ENCODE data around the gene GRN. TPM values are rescaled to one million over a fixed set of nuclear protein-coding genes. Genes with fewer than 3 reads are reported as not detected.
A peak's percentile ranks its signal among the peaks of the same experiment; 100 is the strongest.

The GRN gene
- total and polyA plus RNA-seq, 9 of the 15 experiments (the other 6 are each of a cell fraction or from before 2014, with no cell fraction given), result 5.4 to 75.3 (median 20.7) TPM

- TF ChIP-seq, protein P1, sequence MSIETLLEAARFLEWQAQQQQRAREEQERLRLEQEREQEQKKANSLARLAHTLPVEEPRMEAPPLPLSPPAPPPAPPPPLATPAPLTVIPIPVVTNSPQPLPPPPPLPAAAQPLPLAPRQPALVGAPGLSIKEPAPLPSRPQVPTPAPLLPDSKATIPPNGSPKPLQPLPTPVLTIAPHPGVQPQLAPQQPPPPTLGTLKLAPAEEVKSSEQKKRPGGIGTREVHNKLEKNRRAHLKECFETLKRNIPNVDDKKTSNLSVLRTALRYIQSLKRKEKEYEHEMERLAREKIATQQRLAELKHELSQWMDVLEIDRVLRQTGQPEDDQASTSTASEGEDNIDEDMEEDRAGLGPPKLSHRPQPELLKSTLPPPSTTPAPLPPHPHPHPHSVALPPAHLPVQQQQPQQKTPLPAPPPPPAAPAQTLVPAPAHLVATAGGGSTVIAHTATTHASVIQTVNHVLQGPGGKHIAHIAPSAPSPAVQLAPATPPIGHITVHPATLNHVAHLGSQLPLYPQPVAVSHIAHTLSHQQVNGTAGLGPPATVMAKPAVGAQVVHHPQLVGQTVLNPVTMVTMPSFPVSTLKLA (conservative IDR thresholded peaks at IDR 0.05), result no peak
- TF ChIP-seq IRF1 (CRISPR knock-in tag; IDR thresholded peaks at IDR 0.05; ENCODE audit: borderline replicate concordance) (no peak), NEUROD1 (IDR thresholded peaks at IDR 0.05; ENCODE audit: borderline replicate concordance, low read depth, low read length, partially characterized antibody) (no peak), ADNP (tag; IDR thresholded peaks at IDR 0.05) (no peak), PURB (CRISPR knock-in tag; IDR thresholded peaks at IDR 0.05; ENCODE audit: low read depth) (no peak), HNRNPL (IDR thresholded peaks at IDR 0.05; ENCODE audit: low read depth, low read length) (no peak), EP400 (IDR thresholded peaks at IDR 0.05) (no peak), SMARCA5 (IDR thresholded peaks at IDR 0.05) (no peak), CBX3 (IDR thresholded peaks at IDR 0.05; ENCODE audit: borderline replicate concordance in 1 of 2, low read length in 2 of 2) (no peak), ZNF263 (CRISPR knock-in tag; IDR thresholded peaks at IDR 0.05; ENCODE audit: borderline replicate concordance) (no peak), CCAR2 (IDR thresholded peaks at IDR 0.05; ENCODE audit: low read depth, low read length) (no peak), GATAD2B (IDR thresholded peaks at IDR 0.05; ENCODE audit: borderline replicate concordance) (peak; percentile 89), RBM15 (IDR thresholded peaks at IDR 0.05; ENCODE audit: insufficient read depth, low read length) (no peak), ZNF639 (CRISPR knock-in tag; conservative IDR thresholded peaks at IDR 0.05 in 1 of 2, IDR thresholded peaks at IDR 0.05 in 1 of 2) (0 out of 4 replicates have a peak, but pooled peaks of 1 of the 2 experiments have one; percentile 28), ZNF408 (CRISPR knock-in tag; IDR thresholded peaks at IDR 0.05; ENCODE audit: low read depth) (no peak)
- TF ChIP-seq, protein P2, sequence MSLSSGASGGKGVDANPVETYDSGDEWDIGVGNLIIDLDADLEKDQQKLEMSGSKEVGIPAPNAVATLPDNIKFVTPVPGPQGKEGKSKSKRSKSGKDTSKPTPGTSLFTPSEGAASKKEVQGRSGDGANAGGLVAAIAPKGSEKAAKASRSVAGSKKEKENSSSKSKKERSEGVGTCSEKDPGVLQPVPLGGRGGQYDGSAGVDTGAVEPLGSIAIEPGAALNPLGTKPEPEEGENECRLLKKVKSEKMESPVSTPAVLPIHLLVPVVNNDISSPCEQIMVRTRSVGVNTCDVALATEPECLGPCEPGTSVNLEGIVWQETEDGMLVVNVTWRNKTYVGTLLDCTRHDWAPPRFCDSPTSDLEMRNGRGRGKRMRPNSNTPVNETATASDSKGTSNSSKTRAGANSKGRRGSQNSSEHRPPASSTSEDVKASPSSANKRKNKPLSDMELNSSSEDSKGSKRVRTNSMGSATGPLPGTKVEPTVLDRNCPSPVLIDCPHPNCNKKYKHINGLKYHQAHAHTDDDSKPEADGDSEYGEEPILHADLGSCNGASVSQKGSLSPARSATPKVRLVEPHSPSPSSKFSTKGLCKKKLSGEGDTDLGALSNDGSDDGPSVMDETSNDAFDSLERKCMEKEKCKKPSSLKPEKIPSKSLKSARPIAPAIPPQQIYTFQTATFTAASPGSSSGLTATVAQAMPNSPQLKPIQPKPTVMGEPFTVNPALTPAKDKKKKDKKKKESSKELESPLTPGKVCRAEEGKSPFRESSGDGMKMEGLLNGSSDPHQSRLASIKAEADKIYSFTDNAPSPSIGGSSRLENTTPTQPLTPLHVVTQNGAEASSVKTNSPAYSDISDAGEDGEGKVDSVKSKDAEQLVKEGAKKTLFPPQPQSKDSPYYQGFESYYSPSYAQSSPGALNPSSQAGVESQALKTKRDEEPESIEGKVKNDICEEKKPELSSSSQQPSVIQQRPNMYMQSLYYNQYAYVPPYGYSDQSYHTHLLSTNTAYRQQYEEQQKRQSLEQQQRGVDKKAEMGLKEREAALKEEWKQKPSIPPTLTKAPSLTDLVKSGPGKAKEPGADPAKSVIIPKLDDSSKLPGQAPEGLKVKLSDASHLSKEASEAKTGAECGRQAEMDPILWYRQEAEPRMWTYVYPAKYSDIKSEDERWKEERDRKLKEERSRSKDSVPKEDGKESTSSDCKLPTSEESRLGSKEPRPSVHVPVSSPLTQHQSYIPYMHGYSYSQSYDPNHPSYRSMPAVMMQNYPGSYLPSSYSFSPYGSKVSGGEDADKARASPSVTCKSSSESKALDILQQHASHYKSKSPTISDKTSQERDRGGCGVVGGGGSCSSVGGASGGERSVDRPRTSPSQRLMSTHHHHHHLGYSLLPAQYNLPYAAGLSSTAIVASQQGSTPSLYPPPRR (CRISPR knock-in tag; IDR thresholded peaks at IDR 0.05; ENCODE audit: borderline replicate concordance), result no peak
- TF ChIP-seq, protein P3, sequence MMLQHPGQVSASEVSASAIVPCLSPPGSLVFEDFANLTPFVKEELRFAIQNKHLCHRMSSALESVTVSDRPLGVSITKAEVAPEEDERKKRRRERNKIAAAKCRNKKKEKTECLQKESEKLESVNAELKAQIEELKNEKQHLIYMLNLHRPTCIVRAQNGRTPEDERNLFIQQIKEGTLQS (IDR thresholded peaks at IDR 0.05), result no peak
- TF ChIP-seq, protein P3 (CRISPR knock-in tag; conservative IDR thresholded peaks at IDR 0.05), result no peak
Observed at GRCh38 chr17:44363613-44364159, 18.6 kb downstream of the GRN start, which contains the start of gene FAM171A2 (continued).

Measured in K562 (cell line).